Uterus (tissue), 2 donors: ENCODE results near the gene CDH22.

Source experiments
- CTCF ChIP-seq, 4 experiments: fragments of 200-600 bp in 2 of 4; fragments of 450-650 bp in 2 of 4; sonication (generic) in 2 of 4; IDR thresholded peaks; one replicate each; pipeline ENCODE4 v1.5.1; 2016 to 2019; ENCODE audit warnings: antibody characterized with exemption in 4 of 4, mild to moderate bottlenecking in 2 of 4, moderate library complexity in 1 of 4
- POLR2A ChIP-seq, 2 donors: fragments of 450-650 bp; IDR thresholded peaks; one replicate each; pipeline ENCODE4 v1.6.1; 2016; ENCODE audit warnings: antibody characterized with exemption in 2 of 2, mild to moderate bottlenecking in 1 of 2, moderate library complexity in 1 of 2

- TF ChIP-seq CTCF (IDR thresholded peaks at IDR 0.05) (no peak), POLR2A (IDR thresholded peaks at IDR 0.05) (no peak)
Measured at GRCh38 chr20:46255440-46256104, 52.7 kb downstream of the CDH22 start.
